OCI-LY3 (cell line): ENCODE data around the gene OR2B2.

Source experiments
- H2AFZ ChIP-seq: fragments of 200-600, 300-600 bp; shearing (Covaris generic); 2 replicates; pipeline ENCODE4 v1.6.0; 2014; ENCODE audit warnings: antibody characterized with exemption, low read depth, low read length
- H3K27ac ChIP-seq: fragments of 200-600, 300-600 bp; sonication (generic); 2 replicates; pipeline ENCODE4 v1.5.1; 2014; ENCODE audit warnings: mild to moderate bottlenecking, low read length, moderate library complexity, mixed read lengths
- H3K27me3 ChIP-seq: fragments of 200-600, 300-600 bp; sonication (generic); 2 replicates; pipeline ENCODE4 v1.6.1; 2014; ENCODE audit warnings: low read depth, low read length, mixed read lengths
- H3K36me3 ChIP-seq: fragments of 200-600, 300-600 bp; sonication (generic); replicated peaks from 2 replicates; pipeline ENCODE3; 2014; ENCODE audit warnings: low read depth, low read length, mixed read lengths
- H3K4me1 ChIP-seq: fragments of 300-600, 200-600 bp; sonication (generic); 2 replicates; pipeline ENCODE4 v1.6.1; 2014; ENCODE audit warnings: low read length, mixed read lengths
- H3K4me2 ChIP-seq: fragments of 200-600, 300-600 bp; sonication (generic); 2 replicates; pipeline ENCODE4 v1.6.1; 2014; ENCODE audit warnings: low read length, mixed read lengths
- H3K4me3 ChIP-seq: fragments of 300-600, 200-600 bp; sonication (generic); 2 replicates; pipeline ENCODE4 v1.5.1; 2014; ENCODE audit warnings: antibody characterized with exemption, mild to moderate bottlenecking, low read length, moderate library complexity
- H3K79me2 ChIP-seq: fragments of 300-600, 200-600 bp; shearing (Covaris generic); 2 replicates; pipeline ENCODE4 v1.6.1; 2014; ENCODE audit warnings: mild to moderate bottlenecking, low read length, mixed read lengths
- H3K9ac ChIP-seq: fragments of 300-600, 200-600 bp; shearing (Covaris generic); 2 replicates; pipeline ENCODE4 v1.6.0; 2014; ENCODE audit warnings: mild to moderate bottlenecking, low read length, moderate library complexity
- H3K9me3 ChIP-seq: fragments of 200-600, 300-600 bp; shearing (Covaris generic); 2 replicates; pipeline ENCODE4 v1.6.1; 2014; ENCODE audit warnings: low read length, mixed read lengths; ENCODE audit not compliant: insufficient read depth
- H4K20me1 ChIP-seq: fragments of 200-600, 300-600 bp; sonication (generic); 2 replicates; pipeline ENCODE4 v1.6.1; 2016; ENCODE audit warnings: low read length, mixed read lengths; ENCODE audit not compliant: insufficient read depth
- EZH2phosphoT487 ChIP-seq: fragments of 200-600 bp; shearing (Covaris generic); IDR thresholded peaks from 2 replicates; pipeline ENCODE4 v1.6.1; 2018; ENCODE audit warnings: antibody characterized with exemption, mixed run types, low read depth
- TF ChIP-seq, protein P1 (sequence below): fragments of 200-600, 300-600 bp; sonication (generic); IDR thresholded peaks from 2 replicates; pipeline ENCODE4 v1.5.1; 2014; ENCODE audit warnings: antibody characterized with exemption, low read length, low read depth

Gene OR2B2

DNA sequence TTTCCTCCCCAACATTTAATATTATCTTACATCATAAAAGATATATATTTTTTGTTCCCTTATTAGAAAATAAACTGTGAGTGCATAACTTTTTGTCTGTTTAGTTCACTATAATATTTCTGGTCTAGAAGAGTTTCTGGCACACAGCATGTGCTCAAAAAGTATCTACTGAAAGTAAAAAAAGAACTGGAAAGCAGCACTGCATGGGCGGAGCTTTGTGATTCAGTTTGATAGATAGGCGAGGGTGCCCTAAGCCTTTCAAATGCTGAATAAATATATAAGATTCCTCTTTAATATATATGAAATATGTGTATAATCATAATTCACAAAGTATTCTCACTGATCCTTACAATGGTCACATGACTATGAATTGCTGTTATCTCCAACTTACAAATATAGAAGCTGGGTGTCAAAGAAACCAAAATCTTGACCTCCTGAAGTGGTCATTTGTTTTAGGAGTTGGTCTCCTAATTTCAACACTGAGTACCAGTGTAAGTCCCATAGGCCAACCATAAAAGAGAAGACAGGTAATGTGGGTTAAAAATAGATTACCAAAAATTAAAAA, 50.8 kb downstream of the OR2B2 start:
- peaks cover 12% of the 10 kb centered on the region; the same call in 1 of the 2 replicates for H3K9me3 ChIP-seq
- H4K20me1 ChIP-seq = no peaks in the 10 kb centered on the region
- no peak overlapping the region for H3K27ac ChIP-seq
- H3K36me3 ChIP-seq = no peaks in the 10 kb centered on the region
- no peak for TF ChIP-seq EZH2phosphoT487
- TF ChIP-seq, protein P1, sequence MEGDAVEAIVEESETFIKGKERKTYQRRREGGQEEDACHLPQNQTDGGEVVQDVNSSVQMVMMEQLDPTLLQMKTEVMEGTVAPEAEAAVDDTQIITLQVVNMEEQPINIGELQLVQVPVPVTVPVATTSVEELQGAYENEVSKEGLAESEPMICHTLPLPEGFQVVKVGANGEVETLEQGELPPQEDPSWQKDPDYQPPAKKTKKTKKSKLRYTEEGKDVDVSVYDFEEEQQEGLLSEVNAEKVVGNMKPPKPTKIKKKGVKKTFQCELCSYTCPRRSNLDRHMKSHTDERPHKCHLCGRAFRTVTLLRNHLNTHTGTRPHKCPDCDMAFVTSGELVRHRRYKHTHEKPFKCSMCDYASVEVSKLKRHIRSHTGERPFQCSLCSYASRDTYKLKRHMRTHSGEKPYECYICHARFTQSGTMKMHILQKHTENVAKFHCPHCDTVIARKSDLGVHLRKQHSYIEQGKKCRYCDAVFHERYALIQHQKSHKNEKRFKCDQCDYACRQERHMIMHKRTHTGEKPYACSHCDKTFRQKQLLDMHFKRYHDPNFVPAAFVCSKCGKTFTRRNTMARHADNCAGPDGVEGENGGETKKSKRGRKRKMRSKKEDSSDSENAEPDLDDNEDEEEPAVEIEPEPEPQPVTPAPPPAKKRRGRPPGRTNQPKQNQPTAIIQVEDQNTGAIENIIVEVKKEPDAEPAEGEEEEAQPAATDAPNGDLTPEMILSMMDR = no peak
- no peaks in the 10 kb centered on the region for H3K4me1 ChIP-seq
- no peak overlapping the region for H3K4me3 ChIP-seq
- no peak overlapping the region for H3K4me2 ChIP-seq
- no peaks in the 10 kb centered on the region for H3K27me3 ChIP-seq
- no peaks in the 10 kb centered on the region for H3K79me2 ChIP-seq
- no peak overlapping the region for H2AFZ ChIP-seq
- no peak overlapping the region for H3K9ac ChIP-seq
